Heart left ventricle (tissue), 13 donors: Measurements from ENCODE around the gene SPSB1.

ENCODE experiments used
- CTCF ChIP-seq, 12 donors: fragments of 200-600 bp; sonication (generic) in 4 of 12; IDR thresholded peaks; one replicate each; pipeline versions ENCODE4 v1.5.0 to v1.8.0; 2018 to 2022; ENCODE audit warnings: antibody characterized with exemption in 12 of 12, mild to moderate bottlenecking in 5 of 12
- POLR2A ChIP-seq, 2 donors: fragments of 450-650 bp; IDR thresholded peaks; one replicate each; pipeline ENCODE4 v1.6.1; 2017; ENCODE audit warnings: antibody characterized with exemption in 2 of 2, mild to moderate bottlenecking in 2 of 2, moderate library complexity in 2 of 2
- donor health status: ischemic (EF 13 %, LVEDD 7.1; RV severe dilation, severe dysfunction).
- donor health status: DM: no; HTN: yes; CAD: no.
- donor health status: DM: no; HTN: no; CAD: no.
- donor health status: ischemic (EF 25% LVEDD 6.9; RV normal size, moderate dysfunction).
- donor health status: ischemic (EF 25% LVEDD 5.7; RV mildly dilated, moderate dysfunction).
- donor health status: ischemic (EF 35%, LVEDD 5.7; RV mildly dilated, moderate dysfunction).
- donor health status: nonischemic (EF 11% LVEDD 7.7; RV severe dilation, severe dysfunction).
- donor health status: DM: yes; HTN: yes; CAD: no.
- donor health status: PGD.
- donor health status: ischemic (EF 29% LVEDD 5.4; RV normal size, mild dysfunction).
- donor health status: nonischemic (EF 23%, LVEDD 6.1; RV moderate dilation, normal function).

- no peak for TF ChIP-seq POLR2A (IDR thresholded peaks at IDR 0.05)
- TF ChIP-seq CTCF (IDR thresholded peaks at IDR 0.05), result no peak
Observed at GRCh38 chr1:9248341-9249262, 44.1 kb upstream of the SPSB1 start.
